Uterus (tissue), 2 donors: ENCODE results near the gene OR56A3.

Experiments used
- POLR2A ChIP-seq, 2 donors: fragments of 450-650 bp; IDR thresholded peaks; one replicate each; pipeline ENCODE4 v1.6.1; 2016; ENCODE audit warnings: antibody characterized with exemption in 2 of 2, mild to moderate bottlenecking in 1 of 2, moderate library complexity in 1 of 2
- TF ChIP-seq, protein P1 (sequence below), 4 experiments: fragments of 200-600 bp in 2 of 4; fragments of 450-650 bp in 2 of 4; sonication (generic) in 2 of 4; IDR thresholded peaks; one replicate each; pipeline ENCODE4 v1.5.1; 2016 to 2019; ENCODE audit warnings: antibody characterized with exemption in 4 of 4, mild to moderate bottlenecking in 2 of 4, moderate library complexity in 1 of 4

DNA sequence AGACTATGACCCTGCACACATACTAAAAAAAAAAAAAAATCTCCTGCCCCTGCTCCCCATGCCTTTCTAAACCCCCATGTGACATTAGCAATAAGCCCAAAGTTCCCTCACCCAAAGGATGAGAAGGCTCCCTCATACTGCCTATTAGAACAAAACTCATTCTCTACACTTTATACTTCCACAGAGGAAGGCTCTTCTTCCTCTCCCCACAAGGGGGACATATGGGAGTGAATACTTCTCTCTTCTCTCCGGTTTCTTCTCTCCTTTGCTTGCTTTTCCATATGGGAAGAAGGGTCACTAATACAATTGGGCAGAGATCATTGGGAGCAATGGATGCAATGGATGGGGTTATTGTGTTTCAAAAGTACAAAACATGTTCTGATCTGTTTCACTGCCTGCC is 41.4 kb downstream of the OR56A3 start:
- TF ChIP-seq, protein P1, sequence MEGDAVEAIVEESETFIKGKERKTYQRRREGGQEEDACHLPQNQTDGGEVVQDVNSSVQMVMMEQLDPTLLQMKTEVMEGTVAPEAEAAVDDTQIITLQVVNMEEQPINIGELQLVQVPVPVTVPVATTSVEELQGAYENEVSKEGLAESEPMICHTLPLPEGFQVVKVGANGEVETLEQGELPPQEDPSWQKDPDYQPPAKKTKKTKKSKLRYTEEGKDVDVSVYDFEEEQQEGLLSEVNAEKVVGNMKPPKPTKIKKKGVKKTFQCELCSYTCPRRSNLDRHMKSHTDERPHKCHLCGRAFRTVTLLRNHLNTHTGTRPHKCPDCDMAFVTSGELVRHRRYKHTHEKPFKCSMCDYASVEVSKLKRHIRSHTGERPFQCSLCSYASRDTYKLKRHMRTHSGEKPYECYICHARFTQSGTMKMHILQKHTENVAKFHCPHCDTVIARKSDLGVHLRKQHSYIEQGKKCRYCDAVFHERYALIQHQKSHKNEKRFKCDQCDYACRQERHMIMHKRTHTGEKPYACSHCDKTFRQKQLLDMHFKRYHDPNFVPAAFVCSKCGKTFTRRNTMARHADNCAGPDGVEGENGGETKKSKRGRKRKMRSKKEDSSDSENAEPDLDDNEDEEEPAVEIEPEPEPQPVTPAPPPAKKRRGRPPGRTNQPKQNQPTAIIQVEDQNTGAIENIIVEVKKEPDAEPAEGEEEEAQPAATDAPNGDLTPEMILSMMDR (IDR thresholded peaks at IDR 0.05): no peak
- no peak for TF ChIP-seq POLR2A (IDR thresholded peaks at IDR 0.05)
